Common myeloid progenitor, CD34-positive (primary cell): ENCODE measurements around the gene ADCYAP1R1.

Experiments
- CTCF ChIA-PET: fragments of 350-600 bp; sonication (Branson Sonifier 250); formaldehyde crosslinking; loops from one replicate; lab custom pipeline; 2021; ENCODE audit warnings: antibody characterized with exemption; lab: Charles Lee
- POLR2A ChIA-PET: fragments of 350-600 bp; sonication (Branson Sonifier 250); formaldehyde crosslinking; loops from one replicate; lab custom pipeline; 2021; ENCODE audit warnings: antibody characterized with exemption; lab: Charles Lee
- DNase-seq, 3 donors: peaks; one replicate each; pipeline versions ENCODE4 v3.0.0 to v3.0.0-alpha.2; 2013
- H3K27ac ChIP-seq, 2 experiments: 1 replicate in 1 of 2; 2 replicates in 1 of 2; pipeline ENCODE4 v1.7.0; 2013; ENCODE audit warnings: inconsistent platforms in 2 of 2, low read length in 2 of 2, mild to moderate bottlenecking in 2 of 2, low read depth in 1 of 2, moderate library complexity in 1 of 2; ENCODE audit not compliant: severe bottlenecking in 2 of 2, insufficient read depth in 1 of 2, poor library complexity in 1 of 2
- H3K27me3 ChIP-seq, 5 experiments: replicated peaks in 2 of 5; 1 replicate in 3 of 5; 2 replicates in 2 of 5; pipeline versions ENCODE4 v1.6.1 to v1.7.0; 2013; ENCODE audit warnings: low read length in 4 of 5, mild to moderate bottlenecking in 2 of 5, moderate library complexity in 2 of 5, inconsistent platforms in 1 of 5; ENCODE audit not compliant: insufficient read depth in 5 of 5, control insufficient read depth in 4 of 5
- H3K36me3 ChIP-seq, 4 experiments: 1 replicate in 2 of 4; 2 replicates in 2 of 4; pipeline versions ENCODE4 v1.6.1 to v1.7.0; 2013; ENCODE audit warnings: low read length in 3 of 4, control low read depth in 1 of 4, mild to moderate bottlenecking in 1 of 4; ENCODE audit not compliant: control insufficient read depth in 4 of 4, insufficient read depth in 4 of 4
- H3K4me1 ChIP-seq, 4 experiments: 1 replicate in 3 of 4; 2 replicates in 1 of 4; pipeline versions ENCODE4 v1.6.1 to v1.7.1; 2013; ENCODE audit warnings: low read length in 3 of 4, mild to moderate bottlenecking in 3 of 4, control low read depth in 1 of 4, inconsistent platforms in 1 of 4, moderate library complexity in 1 of 4; ENCODE audit not compliant: control insufficient read depth in 4 of 4, insufficient read depth in 4 of 4; ENCODE audit errors: control extremely low read depth in 1 of 4
- H3K4me3 ChIP-seq, 7 experiments: 1 replicate in 4 of 7; 2 replicates in 3 of 7; pipeline versions ENCODE4 v1.5.1 to v1.7.0; 2013; ENCODE audit warnings: mild to moderate bottlenecking in 7 of 7, low read length in 6 of 7, moderate library complexity in 6 of 7, inconsistent platforms in 2 of 7, low read depth in 2 of 7, control low read depth in 1 of 7; ENCODE audit not compliant: insufficient read depth in 4 of 7, control insufficient read depth in 1 of 7; ENCODE audit errors: extremely low read depth in 1 of 7
- H3K9me3 ChIP-seq, 5 experiments: 1 replicate in 4 of 5; 2 replicates in 1 of 5; pipeline versions ENCODE4 v1.6.1 to v1.7.1; 2013; ENCODE audit warnings: low read length in 4 of 5, mild to moderate bottlenecking in 2 of 5, inconsistent platforms in 1 of 5, low read depth in 1 of 5, moderate library complexity in 1 of 5; ENCODE audit not compliant: control insufficient read depth in 4 of 5, insufficient read depth in 2 of 5; ENCODE audit errors: control extremely low read depth in 1 of 5
- WGBS: methylation state at CpG from one replicate; pipeline ENCODE4 v1.1.5; 2013; ENCODE audit not compliant: insufficient coverage; 5-methylcytosine and 5-hydroxymethylcytosine counted together

ADCYAP1R1 gene

GRCh38 chr7:31094271-31094670 lies 42.2 kb downstream of the ADCYAP1R1 start:
- Histone ChIP-seq H3K4me1 (no peaks in the 10 kb centered on the region), H3K4me3 (no peak overlapping the region), H3K27me3 (peaks cover 2 to 25% (median 4%) of the 10 kb centered on the region in 5 experiments), H3K27ac (no peak overlapping the region), H3K9me3 (peaks cover 0 to 1% (median 0%) of the 10 kb centered on the region in 5 experiments), H3K36me3 (no peaks in the 10 kb centered on the region)
- WGBS, result 74% methylated on average over 4 of the region's 4 CpGs
- POLR2A ChIA-PET, result no interaction called here
- CTCF ChIA-PET, result no interaction called here
- DNase-seq, result no peak

- no peaks in the 10 kb centered on the region for H3K36me3 ChIP-seq
- H3K9me3 ChIP-seq, result peaks cover 0 to 1% (median 0%) of the 10 kb centered on the region in 5 experiments
- H3K27me3 ChIP-seq, result peaks cover 2 to 27% (median 4%) of the 10 kb centered on the region in 5 experiments
- WGBS, result 92% methylated on average over 13 of the region's 15 CpGs
- no peak for DNase-seq
- no peaks in the 10 kb centered on the region for H3K4me1 ChIP-seq
- POLR2A ChIA-PET, result no interaction called here
- H3K27ac ChIP-seq, result no peak overlapping the region
- H3K4me3 ChIP-seq, result no peak overlapping the region
- CTCF ChIA-PET, result no interaction called here
These were observed 43.4 kb downstream of the ADCYAP1R1 start for GRCh38 chr7:31095286-31096197.

DNA sequence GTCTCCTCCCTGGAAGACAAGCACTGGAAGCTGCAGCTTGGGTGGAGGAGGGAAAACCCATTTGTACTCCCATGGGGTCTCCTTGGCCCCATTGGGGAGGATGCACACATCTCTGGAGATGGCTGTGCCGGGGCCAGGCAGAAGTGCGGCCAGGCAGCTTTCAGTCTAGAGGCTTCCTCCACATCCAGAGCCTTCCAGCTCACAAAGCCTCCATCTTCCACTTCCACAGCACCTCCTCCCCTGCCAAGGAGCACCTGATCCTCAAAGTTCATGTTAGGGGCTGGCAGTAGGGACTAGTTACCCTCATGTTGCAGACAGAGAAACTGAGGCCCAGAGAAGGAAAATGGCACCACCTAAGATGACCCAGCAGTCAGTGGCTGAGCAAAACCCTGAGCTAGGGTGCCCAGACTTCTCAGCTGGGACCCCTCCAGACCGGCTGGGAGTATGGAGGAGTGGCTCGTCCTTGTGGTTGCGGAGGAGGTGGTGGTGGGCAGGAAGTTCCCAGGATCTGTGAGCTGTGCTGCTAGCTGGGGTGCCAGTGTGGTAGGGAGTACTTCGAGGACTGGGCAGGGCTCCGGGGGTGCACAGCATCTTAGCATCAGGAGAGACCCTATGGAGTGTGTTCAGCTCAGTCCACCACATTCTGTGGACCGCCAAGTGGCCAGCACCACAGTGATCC lies 44.2 kb downstream of the ADCYAP1R1 start:
- ChIA-PET CTCF (no interaction called here), POLR2A (no interaction called here)
- 74% methylated on average over 5 of the region's 8 CpGs for WGBS
- no peak overlapping the region for H3K4me3 ChIP-seq
- no peak overlapping the region for H3K27ac ChIP-seq
- H3K27me3 ChIP-seq, result peaks cover 2 to 26% (median 4%) of the 10 kb centered on the region in 5 experiments
- peaks cover 0 to 1% (median 0%) of the 10 kb centered on the region in 5 experiments for H3K9me3 ChIP-seq
- DNase-seq, result no peak
- H3K4me1 ChIP-seq, result no peaks in the 10 kb centered on the region
- no peaks in the 10 kb centered on the region for H3K36me3 ChIP-seq

DNA sequence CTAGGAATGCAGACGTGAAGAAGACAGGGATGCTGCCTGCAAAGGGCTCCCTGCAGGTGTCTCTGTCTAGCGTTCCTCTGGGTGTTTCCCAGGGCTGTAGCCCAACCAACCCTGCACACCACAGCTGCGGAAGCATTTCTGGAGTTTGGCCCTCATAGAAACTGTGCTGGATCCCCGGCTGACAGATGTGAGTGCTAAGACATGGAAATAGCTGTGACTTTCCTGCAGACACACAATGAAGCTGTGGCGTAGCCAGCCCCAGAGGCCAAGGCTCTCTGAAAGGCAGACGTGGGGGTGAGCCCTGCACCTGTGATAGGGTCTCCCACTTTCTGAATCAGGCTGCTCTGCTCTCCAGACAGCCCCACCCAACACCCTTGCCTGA lies 44.8 kb downstream of the ADCYAP1R1 start:
- 79% methylated on average over 6 of the region's 6 CpGs for WGBS
- ChIA-PET POLR2A (no interaction called here), CTCF (no interaction called here)
- Histone ChIP-seq H3K4me3 (no peak overlapping the region), H3K27me3 (peaks cover 2 to 26% (median 4%) of the 10 kb centered on the region in 5 experiments), H3K27ac (no peak overlapping the region), H3K4me1 (no peaks in the 10 kb centered on the region), H3K9me3 (peaks cover 0 to 1% (median 0%) of the 10 kb centered on the region in 5 experiments), H3K36me3 (no peaks in the 10 kb centered on the region)
- DNase-seq, result no peak

GRCh38 chr7:31098642-31099360 lies 46.7 kb downstream of the ADCYAP1R1 start:
- Histone ChIP-seq H3K9me3 (no peaks in the 10 kb centered on the region), H3K27ac (no peak overlapping the region), H3K4me3 (no peak overlapping the region), H3K27me3 (peaks cover 0 to 29% (median 3%) of the 10 kb centered on the region in 5 experiments), H3K36me3 (no peaks in the 10 kb centered on the region), H3K4me1 (no peaks in the 10 kb centered on the region)
- ChIA-PET CTCF (interaction anchor here (0.8 to 1.1 kb wide), 3 partner anchors 14 to 36 kb away, joined by 3 read pairs; no protein-coding TSS in a partner anchor), POLR2A (no interaction called here)
- no peak for DNase-seq
- WGBS, result 100% methylated on average over 1 of the region's 5 CpGs

DNA sequence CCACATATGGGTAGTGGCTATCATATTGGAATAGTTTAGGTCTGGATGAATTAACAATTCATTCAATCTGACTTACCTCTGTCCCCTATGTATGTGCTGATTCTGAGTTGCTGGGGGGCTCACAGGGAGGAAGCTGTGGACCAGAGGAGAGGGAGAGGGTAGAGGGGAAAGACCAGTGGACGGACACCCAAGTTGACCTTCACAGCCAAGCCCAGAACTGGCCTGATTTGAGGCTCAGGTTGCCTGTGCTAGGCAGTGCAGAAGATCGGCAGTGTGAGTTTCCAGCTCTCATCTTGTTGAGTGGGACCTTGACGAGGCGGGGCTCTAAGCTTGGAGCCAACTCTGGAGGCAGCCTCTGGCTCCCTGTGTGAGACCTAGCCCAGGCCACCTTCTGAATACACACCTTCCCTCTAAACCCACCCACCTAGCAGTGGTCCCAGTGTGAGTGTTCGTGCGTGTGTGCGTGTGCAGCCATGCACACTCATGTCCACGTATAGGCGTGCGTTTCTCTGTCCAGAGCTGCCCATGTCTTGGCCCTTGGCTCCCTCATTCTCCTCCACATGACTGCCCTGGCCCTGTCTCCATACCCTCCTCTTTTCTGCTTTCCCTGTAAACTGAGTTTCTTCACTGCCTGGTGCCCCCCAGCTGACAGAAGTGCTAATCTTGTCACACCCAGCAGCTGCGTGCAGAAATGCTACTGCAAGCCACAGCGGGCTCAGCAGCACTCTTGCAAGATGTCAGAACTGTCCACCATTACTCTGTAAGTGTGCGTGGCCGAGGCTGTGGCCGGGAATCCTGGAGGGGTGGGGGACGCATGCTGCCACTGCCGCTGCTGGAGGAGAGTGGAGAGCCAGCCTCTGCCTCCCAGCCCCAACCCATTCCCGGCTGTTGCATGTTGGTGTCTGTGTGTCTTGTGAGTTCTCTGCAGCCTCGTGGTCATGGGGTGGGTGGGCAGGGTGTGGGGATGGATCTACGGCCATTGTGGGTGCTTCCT lies 47.6 kb downstream of the ADCYAP1R1 start:
- ChIA-PET CTCF (interaction anchor here (1.1 to 1.2 kb wide), 2 partner anchors 16 to 23 kb away, joined by 3 read pairs; no protein-coding TSS in a partner anchor), POLR2A (no interaction called here)
- no peaks in the 10 kb centered on the region for H3K36me3 ChIP-seq
- H3K9me3 ChIP-seq, result no peaks in the 10 kb centered on the region
- H3K4me1 ChIP-seq, result no peaks in the 10 kb centered on the region
- H3K27ac ChIP-seq, result no peak overlapping the region
- WGBS, result 89% methylated on average over 13 of the region's 20 CpGs
- no peak for DNase-seq
- no peak overlapping the region for H3K4me3 ChIP-seq
- H3K27me3 ChIP-seq, result peaks cover 0 to 26% (median 3%) of the 10 kb centered on the region in 5 experiments
